HG03095 (cell line): ENCODE data around the gene SLAMF1.
"Not testable (repeated sequence)": the region's sequence is repeated elsewhere in the genome, so short reads cannot be mapped to it uniquely, and the experiment has no call there.

Experiments
- ATAC-seq: cut with Tn5 transposase; IDR thresholded peaks from one replicate; pipeline ENCODE4 v1.9.1; 2021; ENCODE audit warnings: moderate library complexity; ENCODE audit not compliant: unreplicated experiment

The SLAMF1 gene

GRCh38 chr1:160607011-160607671, 39.7 kb downstream of the SLAMF1 start:
- ATAC-seq, result peak; percentile 55

GRCh38 chr1:160606611-160607010, 40.2 kb downstream of the SLAMF1 start:
- ATAC-seq, result no peak

GRCh38 chr1:160605792-160606479, 40.9 kb downstream of the SLAMF1 start:
- ATAC-seq, result no peak

GRCh38 chr1:160605205-160605604, 41.6 kb downstream of the SLAMF1 start:
- no peak for ATAC-seq

GRCh38 chr1:160597705-160598104, 49.1 kb downstream of the SLAMF1 start:
- no peak for ATAC-seq

- ATAC-seq, result no peak
Measured at GRCh38 chr1:160597051-160597450, 49.8 kb downstream of the SLAMF1 start.

- ATAC-seq, result no peak
Measured at GRCh38 chr1:160590488-160590887, 56.4 kb downstream of the SLAMF1 start.

GRCh38 chr1:160588468-160588867, 58.4 kb downstream of the SLAMF1 start:
- ATAC-seq, result no peak

- no peak for ATAC-seq
Measured at GRCh38 chr1:160584784-160585183, 62.1 kb downstream of the SLAMF1 start.

- ATAC-seq, result not testable (repeated sequence)
Measured at GRCh38 chr1:160582976-160583375, 63.9 kb downstream of the SLAMF1 start.

- no peak for ATAC-seq
Measured at GRCh38 chr1:160581961-160582360, 64.9 kb downstream of the SLAMF1 start.

GRCh38 chr1:160580221-160580812, 66.5 kb downstream of the SLAMF1 start:
- no peak for ATAC-seq

- no peak for ATAC-seq
Measured at GRCh38 chr1:160579216-160579701, 67.6 kb downstream of the SLAMF1 start, which contains the start of gene CD84. Gene CD84, minus strand, starts transcription at chr1:160579496. Its CDS starts 59 bp downstream, at chr1:160579437.

- no peak for ATAC-seq
Measured at GRCh38 chr1:160578525-160579191, 68.2 kb downstream of the SLAMF1 start.

- no peak for ATAC-seq
Measured at GRCh38 chr1:160578175-160578524, 68.7 kb downstream of the SLAMF1 start.

GRCh38 chr1:160577671-160578070, 69.2 kb downstream of the SLAMF1 start:
- no peak for ATAC-seq

GRCh38 chr1:160576884-160577283, 70.0 kb downstream of the SLAMF1 start:
- ATAC-seq, result no peak

GRCh38 chr1:160576390-160576789, 70.5 kb downstream of the SLAMF1 start:
- no peak for ATAC-seq

GRCh38 chr1:160575112-160575664, 71.7 kb downstream of the SLAMF1 start:
- no peak for ATAC-seq

GRCh38 chr1:160570840-160571239, 76.0 kb downstream of the SLAMF1 start:
- ATAC-seq, result no peak

GRCh38 chr1:160569806-160570205, 77.0 kb downstream of the SLAMF1 start:
- ATAC-seq, result no peak
